Measurements from ENCODE around the gene DIAPH3.

The DIAPH3 gene

DNA sequence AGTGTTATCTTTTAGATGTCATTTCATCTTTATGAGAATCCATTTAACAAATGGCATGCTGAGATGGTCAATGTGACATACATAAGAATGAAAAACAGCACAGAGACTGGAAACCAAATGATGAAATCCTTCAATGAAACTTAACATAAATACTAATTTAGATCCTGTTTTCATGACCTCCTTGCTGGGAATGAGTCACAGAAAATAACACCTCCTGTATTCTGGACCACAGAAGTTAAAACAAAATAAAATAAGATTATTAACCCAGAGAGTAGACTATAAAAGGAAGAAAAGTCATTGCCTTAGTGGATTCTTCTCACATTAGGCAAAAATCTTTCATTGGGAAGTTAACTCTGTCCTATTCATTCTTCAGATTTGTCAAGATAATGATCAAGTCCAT lies 1.6 kb downstream of the DIAPH3 start:
- intact Hi-C loops (cut with DNase I): loop anchor here (10.0 kb wide), 1 partner anchor 233 kb away; the partner anchor contains the start of gene TDRD3
- DNase-seq: no peak

DNA sequence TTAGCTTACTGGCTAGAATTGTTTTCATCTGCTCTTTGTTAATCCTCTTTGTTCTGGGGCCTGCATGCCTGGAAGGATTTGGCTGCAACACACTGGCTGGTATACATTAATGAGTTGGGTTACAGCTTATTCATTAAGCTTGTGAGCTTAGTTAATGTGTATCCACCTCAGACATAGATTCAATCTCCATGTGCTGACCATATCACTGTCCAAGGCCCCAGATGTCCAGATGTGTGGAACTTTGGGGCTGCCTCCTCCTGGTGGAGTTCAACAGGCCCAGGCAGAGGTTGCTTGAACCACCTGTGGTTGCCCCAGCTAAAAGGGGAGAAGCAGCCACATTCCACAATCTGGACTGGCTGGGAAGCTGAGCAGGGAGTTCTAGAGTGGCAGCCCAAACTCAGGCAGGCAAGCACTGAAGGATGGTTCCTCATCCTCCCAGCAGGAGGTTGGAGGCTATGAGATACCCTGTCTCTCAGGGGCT lies 5.4 kb downstream of the DIAPH3 start:
- no peak for DNase-seq
- intact Hi-C loops (cut with DNase I): no loop called here

DNA sequence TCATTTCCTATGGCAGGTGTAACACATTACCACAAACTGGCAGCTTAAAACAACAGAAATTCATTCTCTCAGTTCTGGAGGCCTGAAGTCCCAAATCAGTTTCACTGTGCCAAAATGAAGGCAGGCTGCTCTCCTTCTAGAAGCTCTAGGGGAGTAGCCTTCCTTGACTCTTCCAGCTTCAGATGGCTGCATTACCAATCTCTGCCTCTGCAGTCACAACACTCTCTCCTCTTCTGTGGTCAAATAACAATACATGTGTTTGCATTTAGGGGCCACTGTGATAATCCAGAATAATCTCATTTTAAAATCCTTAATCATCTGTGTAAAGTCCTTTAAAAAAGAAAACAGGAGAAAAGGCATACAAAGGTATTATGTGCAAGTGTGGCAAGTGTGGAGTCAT lies 7.8 kb downstream of the DIAPH3 start:
- DNase-seq: no peak
- intact Hi-C loops (cut with DNase I): no loop called here

DNA sequence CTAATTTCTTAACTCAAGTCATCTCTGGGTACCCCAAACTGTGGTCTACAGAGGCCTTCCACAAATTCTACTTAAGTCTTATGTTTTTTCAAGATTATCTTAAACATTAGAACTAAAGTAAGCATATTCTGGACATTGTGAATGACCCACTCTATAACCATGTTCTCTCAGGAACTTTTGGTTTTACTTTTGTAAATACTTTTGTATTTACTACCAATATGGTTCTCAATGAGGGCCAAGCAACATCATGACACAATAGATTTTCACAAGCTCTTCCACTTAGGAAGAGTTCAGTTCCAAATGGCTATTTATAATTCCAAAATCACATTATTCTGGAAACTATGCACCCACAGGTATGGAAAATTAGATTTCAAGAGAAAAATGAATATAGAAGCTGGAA lies 10.8 kb downstream of the DIAPH3 start:
- DNase-seq: no peak
- intact Hi-C loops (cut with DNase I): no loop called here

DNA sequence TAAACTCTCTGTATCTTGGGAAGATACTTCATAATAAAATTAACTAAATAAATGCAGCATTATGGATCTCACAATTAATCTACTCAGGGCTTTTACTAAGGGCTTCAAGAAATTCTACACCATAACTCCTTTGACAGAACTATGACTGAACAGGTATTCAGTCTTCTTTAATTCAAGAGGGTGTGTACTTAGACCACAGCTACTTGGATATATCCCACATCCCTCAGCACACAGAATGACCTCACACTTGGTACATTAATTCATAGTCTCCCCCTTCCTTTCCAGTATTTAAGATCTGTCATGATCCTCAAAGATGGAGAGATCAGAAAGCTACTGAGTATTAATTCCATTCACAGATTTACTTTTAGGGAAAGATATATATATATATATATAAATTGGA lies 11.6 kb downstream of the DIAPH3 start:
- intact Hi-C loops (cut with DNase I): no loop called here
- no peak for DNase-seq

DNA sequence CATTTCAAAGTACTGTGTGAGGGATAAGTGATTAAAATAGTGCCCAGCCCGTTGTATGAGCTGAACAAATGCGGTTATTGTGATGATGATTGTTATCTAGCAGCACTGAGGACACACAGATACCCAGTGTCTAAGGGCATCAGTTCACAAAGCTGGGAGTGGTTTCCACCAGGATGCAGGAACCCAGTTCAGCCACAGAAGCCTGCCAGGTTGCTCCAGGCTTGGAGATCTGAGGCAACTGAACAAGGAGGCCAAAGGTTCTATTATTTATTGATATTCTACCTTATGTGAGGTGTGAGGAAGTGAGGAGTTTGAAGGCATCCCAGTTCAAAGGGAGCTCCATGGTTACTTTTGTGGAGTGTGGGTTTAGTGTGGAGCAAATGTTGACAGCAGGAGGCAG lies 13.2 kb downstream of the DIAPH3 start:
- no peak for DNase-seq
- intact Hi-C loops (cut with DNase I): no loop called here

DNA sequence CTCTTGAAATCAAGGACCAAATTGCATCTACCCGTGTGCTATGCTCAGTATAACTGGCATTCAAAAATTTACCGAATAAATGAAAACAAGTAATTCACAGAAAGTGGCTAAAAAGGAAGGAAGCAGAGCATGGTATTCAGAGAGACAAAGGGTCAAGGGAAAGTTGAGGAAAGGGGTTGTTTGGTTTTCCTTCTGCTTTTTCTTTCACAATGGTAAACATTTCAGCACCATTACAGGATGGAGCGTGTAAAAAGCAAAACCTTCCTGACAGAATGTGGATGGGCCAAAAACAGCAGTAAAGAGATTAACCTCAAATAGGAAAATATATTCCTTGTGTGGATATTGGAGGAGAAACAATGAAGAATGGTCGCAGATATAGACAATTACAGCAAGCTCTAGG lies 14.8 kb downstream of the DIAPH3 start:
- no peak for DNase-seq
- intact Hi-C loops (cut with DNase I): no loop called here

DNA sequence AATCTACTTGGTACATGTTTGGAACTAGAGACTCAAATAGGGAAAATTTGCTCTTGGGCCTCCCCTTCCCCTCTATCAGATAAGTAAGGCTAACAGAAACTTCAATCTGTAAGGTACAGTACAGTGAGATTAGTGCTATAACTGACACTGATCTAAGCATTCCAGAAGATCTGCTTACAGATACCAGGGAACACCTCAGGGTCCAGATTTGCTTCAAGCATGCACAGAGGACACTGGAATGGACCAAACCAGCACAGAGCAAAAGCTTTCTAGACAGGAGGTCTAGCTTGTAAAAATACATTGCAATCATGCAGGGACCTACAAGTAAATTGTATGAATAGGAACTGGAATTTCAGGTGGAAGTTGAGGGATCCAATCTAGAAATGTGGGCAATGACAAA lies 16.4 kb downstream of the DIAPH3 start:
- intact Hi-C loops (cut with DNase I): no loop called here
- DNase-seq: no peak

DNA sequence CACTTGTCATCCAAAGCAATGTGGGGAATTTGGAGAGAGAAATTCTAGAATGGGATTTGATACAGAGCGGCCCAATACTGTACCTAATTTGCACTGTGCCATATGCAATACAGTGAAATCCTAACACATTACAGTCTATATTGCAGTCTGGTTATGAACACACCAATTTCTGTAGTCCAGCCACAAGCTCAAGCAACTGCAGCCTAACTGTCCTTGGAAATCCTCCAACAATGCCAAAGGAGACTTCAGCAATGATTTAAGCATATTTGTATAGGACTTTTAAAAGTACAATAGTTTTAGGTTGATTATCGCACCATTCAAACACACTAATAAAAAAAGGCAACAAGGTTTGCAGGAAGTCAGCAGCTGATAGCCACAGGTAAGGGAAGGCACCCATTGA lies 17.3 kb downstream of the DIAPH3 start:
- no peak for DNase-seq
- intact Hi-C loops (cut with DNase I): no loop called here

DNA sequence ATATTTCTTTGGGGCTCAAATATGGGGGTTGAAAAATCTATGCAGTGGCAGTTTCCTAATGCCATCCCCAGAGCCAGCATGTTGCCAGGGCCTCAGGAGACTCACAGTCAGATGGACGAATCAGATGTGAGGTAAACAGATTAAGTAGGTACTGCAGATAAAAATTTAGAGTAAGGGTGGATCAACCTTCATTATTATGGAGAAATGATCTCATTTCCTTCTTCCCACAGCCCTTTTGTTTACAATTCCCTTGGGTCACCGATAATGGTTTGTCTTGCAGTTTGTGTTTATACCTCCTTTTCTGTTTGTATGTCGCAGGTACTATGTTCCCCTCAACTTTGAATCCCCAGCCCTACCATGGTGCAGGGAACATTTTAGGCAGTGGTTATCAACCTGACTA lies 20.0 kb downstream of the DIAPH3 start:
- intact Hi-C loops (cut with DNase I): no loop called here
- DNase-seq: no peak

DNA sequence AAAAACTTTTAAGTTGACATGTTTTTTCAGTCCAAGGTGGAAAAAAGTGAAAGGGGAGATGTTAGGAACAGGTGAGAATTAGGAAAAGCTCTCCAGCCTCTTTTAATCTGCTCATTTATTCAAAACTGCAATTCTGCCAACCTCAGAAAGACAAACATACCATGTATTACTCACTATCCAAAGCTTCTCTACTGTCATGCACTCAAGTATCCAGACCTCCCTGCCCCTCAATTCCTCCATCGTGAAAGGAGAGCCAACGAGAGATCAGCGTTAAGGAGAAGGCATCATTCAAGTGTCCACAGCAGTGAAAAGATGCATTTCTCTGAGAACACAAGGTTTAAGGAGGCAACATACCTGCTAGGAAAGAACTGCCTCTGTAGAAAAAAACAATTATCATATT lies 24.5 kb downstream of the DIAPH3 start:
- intact Hi-C loops (cut with DNase I): no loop called here
- no peak for DNase-seq

DNA sequence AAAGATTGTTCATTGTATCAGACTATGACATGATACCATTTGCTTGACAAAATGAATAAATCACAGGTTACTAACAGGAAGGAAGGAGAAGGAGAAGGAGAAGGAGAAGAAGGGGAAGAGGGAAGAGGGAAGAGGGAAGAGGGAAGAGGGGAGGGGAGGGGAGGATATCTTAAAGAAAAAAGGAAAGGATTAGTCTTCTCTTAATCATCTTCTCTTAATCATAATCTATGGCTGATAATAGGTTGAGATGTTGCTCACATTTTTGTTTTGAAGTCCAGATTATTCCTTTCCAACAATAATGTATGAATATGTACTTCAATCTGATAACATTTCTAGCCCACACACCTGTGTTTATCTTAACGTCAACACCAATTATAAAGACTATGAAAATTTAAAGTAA lies 25.1 kb downstream of the DIAPH3 start:
- intact Hi-C loops (cut with DNase I): no loop called here
- DNase-seq: no peak

DNA sequence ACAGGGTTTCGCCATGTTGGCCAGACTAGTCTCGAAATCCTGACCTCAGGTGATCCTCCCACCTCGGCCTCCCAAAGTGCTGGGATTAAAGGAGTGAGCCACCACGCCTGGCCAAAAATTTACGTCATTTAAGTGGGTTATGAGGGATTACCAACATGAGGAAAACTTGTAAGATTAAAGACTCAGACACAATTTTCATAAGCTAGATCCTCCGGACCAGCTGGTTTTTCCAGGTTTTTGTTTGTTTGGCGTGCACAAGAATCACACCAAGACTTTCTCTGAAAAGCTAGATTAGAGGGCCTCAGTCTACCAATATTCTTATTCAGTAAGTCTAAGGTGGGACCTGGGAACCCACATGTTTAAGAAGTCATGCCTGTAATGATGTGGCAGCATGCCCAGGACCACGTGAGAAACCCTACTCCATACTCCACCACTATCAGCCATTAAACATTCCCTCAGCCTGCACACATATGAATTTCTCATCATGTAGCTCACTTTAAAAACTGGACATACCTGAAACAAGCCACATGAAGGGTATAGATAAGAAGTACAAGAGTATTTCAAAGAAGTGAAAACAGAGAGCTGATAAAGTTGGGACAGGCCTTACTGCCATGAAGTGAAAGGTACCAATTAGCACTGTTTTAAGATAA lies 25.7 kb downstream of the DIAPH3 start:
- no peak for DNase-seq
- intact Hi-C loops (cut with DNase I): no loop called here

DNA sequence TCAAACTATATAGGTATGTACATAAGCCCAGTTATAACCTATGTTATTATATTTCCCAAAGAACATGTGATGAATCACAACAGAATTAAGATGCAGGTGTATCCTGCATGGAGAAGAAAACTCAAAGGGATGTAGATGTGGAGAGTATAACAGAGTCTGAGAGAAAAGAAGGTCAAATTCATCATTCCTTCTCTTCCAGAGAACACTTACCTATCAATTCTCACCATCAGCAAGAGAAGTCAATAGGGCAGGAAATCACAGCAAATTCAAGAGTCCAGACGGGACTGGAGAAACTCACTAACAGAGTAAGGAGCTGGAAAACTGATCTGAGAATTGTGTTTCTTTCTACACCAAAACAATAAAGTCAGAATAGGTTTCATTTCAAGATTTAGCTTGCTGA lies 28.4 kb downstream of the DIAPH3 start:
- DNase-seq: no peak
- intact Hi-C loops (cut with DNase I): no loop called here

DNA sequence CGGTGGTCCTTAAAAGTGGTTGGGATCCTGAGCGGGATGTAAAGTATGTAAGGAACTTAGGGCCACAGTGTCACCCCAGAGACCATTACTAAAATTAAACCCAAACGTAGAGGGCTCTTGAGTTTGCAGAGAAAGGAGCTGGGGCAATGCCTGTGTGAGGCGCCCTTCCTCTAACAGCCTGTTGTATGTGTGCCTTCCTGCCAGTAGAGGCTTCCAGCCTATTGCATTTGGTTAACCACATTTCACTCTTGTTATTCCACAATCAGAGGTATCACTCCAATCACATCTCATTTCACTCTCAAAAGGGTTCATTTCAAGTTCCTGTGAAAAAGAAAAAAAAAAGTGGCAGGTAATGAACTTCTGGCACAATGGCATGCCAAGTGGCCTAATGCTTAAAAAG lies 29.4 kb downstream of the DIAPH3 start:
- no peak for DNase-seq
- intact Hi-C loops (cut with DNase I): no loop called here

DNA sequence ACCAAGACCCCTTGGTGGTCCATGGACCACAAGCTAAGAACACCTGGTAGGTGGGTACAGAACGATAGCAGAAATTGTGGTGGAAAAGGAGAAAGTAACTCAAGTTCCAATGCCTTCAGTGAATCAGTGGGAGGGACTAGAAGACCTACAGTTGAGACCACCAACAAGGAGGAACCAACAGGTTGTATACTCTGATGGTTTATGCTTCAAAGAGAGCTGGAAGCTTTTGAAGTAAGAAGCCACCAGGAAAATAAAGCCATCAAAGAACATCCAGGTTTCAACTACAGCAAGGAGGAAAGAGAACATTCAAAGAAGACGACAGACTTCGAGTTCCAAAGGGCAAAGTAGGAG lies 42.4 kb downstream of the DIAPH3 start:
- intact Hi-C loops (cut with DNase I): no loop called here
- no peak for DNase-seq

DNA sequence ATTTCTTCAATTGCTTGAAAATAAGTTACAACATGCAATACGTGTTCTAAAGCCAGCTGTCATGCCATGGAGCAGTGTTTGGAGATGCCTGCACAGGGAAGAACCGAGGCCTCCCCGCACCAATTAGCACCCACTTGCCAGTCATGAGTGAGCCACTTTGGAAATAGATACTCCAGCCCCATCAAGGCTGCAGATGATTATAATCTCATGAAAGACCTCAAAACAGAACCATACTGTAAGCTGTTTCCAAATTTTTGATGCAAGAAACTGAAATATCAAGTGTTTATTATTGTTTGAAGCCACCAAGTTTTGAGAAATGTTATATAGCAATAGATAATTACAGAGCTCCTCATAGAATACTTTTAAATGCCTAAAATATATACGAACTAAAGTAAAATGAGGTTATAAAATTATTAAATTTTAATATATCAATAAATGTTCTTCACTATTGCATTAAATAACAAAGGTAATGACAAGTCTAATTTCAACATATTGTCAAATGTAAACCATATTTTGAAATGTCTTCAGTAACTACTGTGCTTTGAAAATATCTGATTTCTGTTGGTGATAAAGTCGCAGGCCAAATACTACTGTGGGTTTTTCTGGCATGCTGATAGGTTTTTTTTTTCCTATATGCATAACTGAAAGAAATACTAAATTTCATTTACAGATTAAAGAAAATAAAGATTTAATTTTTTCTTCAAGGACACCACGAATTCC lies 43.0 kb downstream of the DIAPH3 start:
- intact Hi-C loops (cut with DNase I): no loop called here
- no peak for DNase-seq

DNA sequence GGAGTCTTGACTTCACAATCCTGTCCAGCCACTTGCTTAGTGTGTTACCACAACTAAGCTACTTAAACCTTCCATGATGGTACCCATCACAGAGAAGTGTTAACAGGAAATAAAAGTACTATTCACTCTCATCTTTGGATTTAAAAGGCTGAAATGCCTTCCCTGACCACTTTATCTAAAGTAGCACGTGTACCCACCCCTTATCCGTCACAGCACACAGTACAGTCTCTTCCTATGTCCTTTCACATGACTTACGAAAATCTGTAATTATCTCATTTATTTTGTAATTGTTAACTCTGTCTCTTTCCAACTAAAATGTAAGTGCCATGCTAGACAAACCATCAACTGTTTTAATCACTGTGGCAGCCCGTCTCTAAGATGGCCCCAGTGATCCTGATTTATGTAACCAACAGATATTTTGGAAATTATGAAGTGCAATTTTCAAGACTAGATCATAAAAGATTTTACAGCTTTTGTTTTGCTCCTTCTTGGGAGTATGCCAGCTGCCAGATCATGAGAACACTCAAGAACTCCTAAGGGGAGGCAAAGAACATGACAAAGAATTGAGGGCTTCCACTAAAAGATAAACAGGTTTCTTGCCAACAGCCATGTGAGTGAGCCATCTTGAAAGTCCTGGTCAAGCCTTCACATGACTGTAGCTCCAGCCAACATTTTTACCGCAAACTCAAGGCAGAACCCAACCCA lies 44.9 kb downstream of the DIAPH3 start:
- intact Hi-C loops (cut with DNase I): no loop called here
- no peak for DNase-seq

DNA sequence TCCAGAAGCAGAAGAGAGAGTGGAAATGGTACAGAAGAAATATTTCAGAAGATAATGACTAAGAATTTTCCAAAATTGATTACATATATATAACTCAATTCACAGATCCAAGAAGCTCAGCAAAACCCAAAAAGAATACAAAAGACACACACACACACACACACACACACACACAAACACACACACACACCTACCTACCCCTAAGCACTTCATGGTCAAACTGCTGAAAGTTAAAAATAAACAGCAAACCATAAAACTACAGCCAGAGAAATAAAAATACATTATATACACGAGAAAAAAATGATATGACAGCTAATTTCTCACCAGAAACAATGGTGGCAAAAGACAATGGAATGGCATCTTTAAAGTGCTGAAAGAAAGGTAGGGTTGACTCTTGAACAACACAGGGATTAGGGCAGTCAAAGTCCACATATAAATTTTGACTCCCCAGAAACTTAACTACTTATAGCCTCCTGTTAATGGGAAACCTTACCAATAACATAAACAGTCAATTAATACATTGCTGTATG lies 49.2 kb downstream of the DIAPH3 start:
- intact Hi-C loops (cut with DNase I): no loop called here
- DNase-seq: no peak

DNA sequence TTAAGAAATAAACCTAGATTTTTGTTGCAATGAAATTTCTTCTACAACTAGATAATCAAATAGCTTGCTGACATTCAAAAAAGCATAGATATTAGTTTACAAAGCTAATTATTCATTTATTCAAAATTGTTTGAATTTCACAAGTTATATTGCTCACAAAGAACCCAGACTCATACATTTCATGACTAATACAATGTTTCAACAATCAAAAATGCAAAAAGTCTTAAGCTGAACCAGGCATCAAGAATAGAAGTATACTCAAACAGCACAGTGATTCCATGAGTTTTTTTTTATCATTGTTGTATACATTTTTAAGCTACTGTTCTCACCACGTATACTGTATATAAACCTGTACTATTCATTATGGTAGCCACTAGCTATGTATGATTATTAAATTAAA lies 51.0 kb downstream of the DIAPH3 start:
- no peak for DNase-seq
- intact Hi-C loops (cut with DNase I): no loop called here

DNA sequence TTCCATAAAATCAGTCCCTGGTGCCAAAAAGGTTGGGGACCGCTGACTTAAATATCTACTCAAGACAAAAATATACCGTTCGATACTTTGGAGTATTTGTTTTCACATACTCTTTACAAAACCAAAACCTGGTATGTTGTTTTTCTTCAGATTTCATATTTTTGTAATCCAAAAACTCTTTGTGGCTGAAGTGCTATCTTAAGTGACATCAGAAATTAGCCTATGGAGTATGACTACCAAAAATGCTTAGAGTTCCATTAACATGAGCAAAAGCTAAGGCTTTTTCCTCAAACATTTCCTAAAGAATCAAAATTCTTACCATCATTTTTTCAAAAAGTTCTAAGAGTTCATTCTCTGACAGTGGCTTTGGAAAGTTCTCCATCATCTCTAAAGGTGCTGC lies 52.0 kb downstream of the DIAPH3 start:
- intact Hi-C loops (cut with DNase I): no loop called here

DNA sequence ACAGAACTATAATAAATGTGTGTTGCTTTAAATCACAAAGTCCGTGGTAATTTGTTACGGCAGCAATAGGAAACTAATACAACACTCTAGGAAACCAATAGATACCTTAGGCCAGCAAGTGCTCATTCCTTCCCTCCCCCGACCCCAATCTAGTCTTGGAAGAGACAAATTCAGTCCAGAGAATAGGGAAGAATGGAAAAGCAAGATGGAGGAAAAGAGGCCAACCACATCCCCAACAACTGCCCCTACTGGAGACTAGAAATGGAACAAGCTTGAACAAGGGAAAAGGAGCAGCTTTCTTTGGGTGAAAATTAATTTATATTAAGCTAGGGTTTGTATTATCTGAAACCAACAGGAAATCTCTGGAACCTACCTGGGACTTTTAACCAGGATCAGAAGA lies 54.4 kb downstream of the DIAPH3 start:
- DNase-seq: no peak
- intact Hi-C loops (cut with DNase I): no loop called here

More for the DNA sequence above, 52.0 kb downstream of the DIAPH3 start:
- DNase-seq: no peak

All from posterior cingulate gyrus (tissue), 11 donors.